GM23338 (cell line): ENCODE measurements around the gene ARSB.

Source experiments
- CTCF ChIP-seq, 2 experiments: fragments of 200-600 bp in 1 of 2; sonication (generic) in 1 of 2; conservative IDR thresholded peaks; 2 replicates each; pipeline versions ENCODE4 v1.5.1 to v1.6.1; 2016 to 2017; ENCODE audit warnings: antibody characterized with exemption in 2 of 2, low read depth in 2 of 2, mild to moderate bottlenecking in 2 of 2, moderate library complexity in 1 of 2
- POLR2AphosphoS5 ChIP-seq: IDR thresholded peaks from 2 replicates; pipeline ENCODE4 v1.6.1; 2016; ENCODE audit warnings: antibody characterized with exemption, low read depth

GRCh38 chr5:78779262-78779661 is 205.8 kb downstream of the ARSB start:
- TF ChIP-seq POLR2AphosphoS5 (no peak), CTCF (conservative IDR thresholded peaks at IDR 0.05; ENCODE audit: low read depth in 2 of 2) (no peak)
